ENCODE results near the gene STX4. TPM values are rescaled to one million over a fixed set of nuclear protein-coding genes. Genes with fewer than 3 reads are reported as not detected.

Gene STX4
- total and polyA plus RNA-seq, 9 of the 15 experiments (the other 6 are each of a cell fraction or from before 2014, with no cell fraction given): 3.2 to 48.0 (median 21.5) TPM

DNA sequence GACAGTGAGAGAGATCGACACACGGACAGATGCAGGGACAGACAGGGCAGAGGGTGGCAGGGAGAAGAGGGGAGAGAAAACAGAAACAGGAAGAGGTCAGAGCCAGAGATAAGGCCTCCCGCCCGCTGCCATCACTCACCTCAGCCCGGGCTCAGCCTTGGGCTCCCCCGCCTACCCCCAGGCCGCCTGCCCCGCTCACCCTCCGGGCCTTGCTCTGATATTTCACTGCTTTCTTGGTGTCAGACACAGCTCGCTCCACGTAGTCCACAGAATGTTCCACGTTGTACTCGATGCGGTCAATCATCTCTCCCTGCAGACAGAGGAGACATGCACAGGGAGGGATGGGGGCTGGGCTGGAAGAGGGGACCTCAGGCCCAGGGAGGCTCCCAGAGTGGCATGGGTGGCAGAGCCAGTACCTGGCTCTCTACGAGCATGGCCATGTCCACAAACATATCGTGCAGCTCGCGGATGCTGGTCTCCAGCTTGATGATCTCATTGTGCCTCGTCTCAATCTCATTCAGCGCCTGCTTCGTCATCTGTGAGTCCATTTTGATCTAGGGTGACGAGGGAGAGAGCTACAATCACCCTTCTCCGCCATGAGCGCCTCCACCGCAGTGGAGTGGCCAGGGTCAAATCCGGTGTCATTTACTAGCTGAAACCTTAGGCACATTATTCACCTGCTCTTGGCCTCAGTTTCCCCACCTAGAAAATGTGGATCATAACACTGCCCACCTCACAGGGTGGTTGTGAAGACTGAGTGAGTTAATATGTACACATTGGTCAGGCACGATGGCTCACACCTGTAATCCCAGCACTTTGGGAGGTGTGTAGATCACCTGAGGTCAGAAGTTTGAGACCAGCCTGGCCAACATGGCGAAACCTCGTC is 40.2 kb upstream of the STX4 start:
- Histone ChIP-seq H3K36me3 (ENCODE audit: control insufficient read depth, insufficient read depth, low read length) (no peaks in the 10 kb centered on the region; the same call in 2 of the 3 replicates), H3K4me3 (no peak overlapping the region), H2AFZ (ENCODE audit: low read depth, low read length) (peak overlapping the region; percentile 93), H3K9ac (ENCODE audit: insufficient read depth in 1 of 2, low read depth in 2 of 2, low read length in 2 of 2) (peak overlapping the region; percentile 17 to 85; a peak in 3 of 4 replicates), H3K4me2 (ENCODE audit: insufficient read depth, low read length) (peak overlapping the region; percentile 62), H3K9me3 (replicated peaks; ENCODE audit: control insufficient read depth, insufficient read depth, low read depth, low read length) (no peaks in the 10 kb centered on the region), H4K20me1 (replicated peaks; ENCODE audit: control insufficient read depth, insufficient read depth, low read length) (no peaks in the 10 kb centered on the region), H3K9me1 (ENCODE audit: control insufficient read depth, insufficient read depth, low read length) (no peaks in the 10 kb centered on the region), H3K27ac (ENCODE audit: extremely low read depth, low read depth, low read length) (peak overlapping the region; percentile 61; the same call in 2 of the 3 replicates), H3K4me1 (replicated peaks in 1 of 2; ENCODE audit: control insufficient read depth in 2 of 2, insufficient read depth in 2 of 2, low read length in 2 of 2) (peaks cover 30 to 53% of the 10 kb centered on the region in 2 experiments), H3K79me2 (ENCODE audit: control insufficient read depth, insufficient read depth, low read length) (peaks cover 3% of the 10 kb centered on the region; the same call in 2 of the 3 replicates), H3K27me3 (ENCODE audit: control insufficient read depth in 2 of 2, insufficient read depth in 2 of 2, low read length in 2 of 2) (no peaks in the 10 kb centered on the region)
- in situ Hi-C loops (cut with MboI): loop anchor here (10.0 to 25.0 kb wide), 2 partner anchors 322 to 444 kb away; partner anchors contain the start of genes COX6A2 and ZNF843
- ATAC-seq (peak; percentile 49), FAIRE-seq (peak; percentile 83), DNase-seq (ENCODE audit: extremely low read depth in 1 of 4, low spot score in 3 of 4) (peak in 3 of 4 experiments; percentile 44 to 68 (median 67))
- ChIA-PET CTCF (ENCODE audit: low intra/inter-chr PET ratio) (no interaction called here), POLR2A (interaction anchor here (0.6 to 1.6 kb wide), 5 partner anchors 95 to 321 kb away, joined by 3 to 5 read pairs (median 3); partner anchors contain the start of genes FUS and PRSS53)
- intact Hi-C loops (cut with micrococcal nuclease): loop anchor here (5.0 kb wide), 2 partner anchors 39 to 79 kb away; partner anchors contain the start of genes STX4, ZNF646 and ZNF668
- WGBS (ENCODE audit: insufficient coverage, low coverage, missing lambda C conversion rate): 34% methylated on average over 27 of the region's 29 CpGs
- BruUV-seq (replicated peaks): no TSS peak
- TF ChIP-seq, protein P1, sequence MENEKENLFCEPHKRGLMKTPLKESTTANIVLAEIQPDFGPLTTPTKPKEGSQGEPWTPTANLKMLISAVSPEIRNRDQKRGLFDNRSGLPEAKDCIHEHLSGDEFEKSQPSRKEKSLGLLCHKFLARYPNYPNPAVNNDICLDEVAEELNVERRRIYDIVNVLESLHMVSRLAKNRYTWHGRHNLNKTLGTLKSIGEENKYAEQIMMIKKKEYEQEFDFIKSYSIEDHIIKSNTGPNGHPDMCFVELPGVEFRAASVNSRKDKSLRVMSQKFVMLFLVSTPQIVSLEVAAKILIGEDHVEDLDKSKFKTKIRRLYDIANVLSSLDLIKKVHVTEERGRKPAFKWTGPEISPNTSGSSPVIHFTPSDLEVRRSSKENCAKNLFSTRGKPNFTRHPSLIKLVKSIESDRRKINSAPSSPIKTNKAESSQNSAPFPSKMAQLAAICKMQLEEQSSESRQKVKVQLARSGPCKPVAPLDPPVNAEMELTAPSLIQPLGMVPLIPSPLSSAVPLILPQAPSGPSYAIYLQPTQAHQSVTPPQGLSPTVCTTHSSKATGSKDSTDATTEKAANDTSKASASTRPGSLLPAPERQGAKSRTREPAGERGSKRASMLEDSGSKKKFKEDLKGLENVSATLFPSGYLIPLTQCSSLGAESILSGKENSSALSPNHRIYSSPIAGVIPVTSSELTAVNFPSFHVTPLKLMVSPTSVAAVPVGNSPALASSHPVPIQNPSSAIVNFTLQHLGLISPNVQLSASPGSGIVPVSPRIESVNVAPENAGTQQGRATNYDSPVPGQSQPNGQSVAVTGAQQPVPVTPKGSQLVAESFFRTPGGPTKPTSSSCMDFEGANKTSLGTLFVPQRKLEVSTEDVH (IDR thresholded peaks at IDR 0.05; ENCODE audit: low read depth, partially characterized antibody): no peak
- TF ChIP-seq TEAD2 (tag; IDR thresholded peaks at IDR 0.05) (no peak), JUND (IDR thresholded peaks at IDR 0.05; ENCODE audit: borderline replicate concordance, low read depth, low read length) (no peak), JUND (tag; IDR thresholded peaks at IDR 0.05; ENCODE audit: borderline replicate concordance, low read depth, low read length) (peak; percentile 11; the same call in 1 of the 3 replicates), POLR2A (conservative IDR thresholded peaks at IDR 0.05) (no peak), ZNF507 (tag; conservative IDR thresholded peaks at IDR 0.05) (no peak), SIN3B (IDR thresholded peaks at IDR 0.05; ENCODE audit: low read depth) (no peak), NCOR1 (IDR thresholded peaks at IDR 0.05) (no peak)
- TF ChIP-seq, protein P2, sequence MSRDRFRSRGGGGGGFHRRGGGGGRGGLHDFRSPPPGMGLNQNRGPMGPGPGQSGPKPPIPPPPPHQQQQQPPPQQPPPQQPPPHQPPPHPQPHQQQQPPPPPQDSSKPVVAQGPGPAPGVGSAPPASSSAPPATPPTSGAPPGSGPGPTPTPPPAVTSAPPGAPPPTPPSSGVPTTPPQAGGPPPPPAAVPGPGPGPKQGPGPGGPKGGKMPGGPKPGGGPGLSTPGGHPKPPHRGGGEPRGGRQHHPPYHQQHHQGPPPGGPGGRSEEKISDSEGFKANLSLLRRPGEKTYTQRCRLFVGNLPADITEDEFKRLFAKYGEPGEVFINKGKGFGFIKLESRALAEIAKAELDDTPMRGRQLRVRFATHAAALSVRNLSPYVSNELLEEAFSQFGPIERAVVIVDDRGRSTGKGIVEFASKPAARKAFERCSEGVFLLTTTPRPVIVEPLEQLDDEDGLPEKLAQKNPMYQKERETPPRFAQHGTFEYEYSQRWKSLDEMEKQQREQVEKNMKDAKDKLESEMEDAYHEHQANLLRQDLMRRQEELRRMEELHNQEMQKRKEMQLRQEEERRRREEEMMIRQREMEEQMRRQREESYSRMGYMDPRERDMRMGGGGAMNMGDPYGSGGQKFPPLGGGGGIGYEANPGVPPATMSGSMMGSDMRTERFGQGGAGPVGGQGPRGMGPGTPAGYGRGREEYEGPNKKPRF (IDR thresholded peaks at IDR 0.05; ENCODE audit: low read depth, low read length): no peak
- TF ChIP-seq, protein P3, sequence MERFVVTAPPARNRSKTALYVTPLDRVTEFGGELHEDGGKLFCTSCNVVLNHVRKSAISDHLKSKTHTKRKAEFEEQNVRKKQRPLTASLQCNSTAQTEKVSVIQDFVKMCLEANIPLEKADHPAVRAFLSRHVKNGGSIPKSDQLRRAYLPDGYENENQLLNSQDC (CRISPR knock-in tag; IDR thresholded peaks at IDR 0.05): no peak

All from K562 (cell line).